Astrocyte (in vitro differentiated cells and primary cell): ENCODE measurements around the gene TEX48. TPM values are rescaled to one million over a fixed set of nuclear protein-coding genes. Genes with fewer than 3 reads are reported as not detected.

Source experiments
- DNase-seq: peaks from one replicate; pipeline ENCODE4 v3.0.0-alpha.2; 2010; ENCODE audit warnings: low read depth
- FAIRE-seq: peaks from 2 replicates; lab custom pipeline; 2011; peaks lifted over from hg19 to GRCh38; lab: Jason Lieb, UNC
- H2AFZ ChIP-seq: 2 replicates; pipeline ENCODE4 v1.6.0; 2012; ENCODE audit warnings: low read depth, low read length, inconsistent platforms
- H3K27ac ChIP-seq: 2 replicates; pipeline ENCODE4 v1.5.1; 2011; ENCODE audit warnings: low read depth, low read length, inconsistent platforms
- H3K27me3 ChIP-seq: 2 replicates; pipeline ENCODE4 v1.6.0; 2011; ENCODE audit warnings: low read length, inconsistent platforms; ENCODE audit not compliant: insufficient read depth
- H3K36me3 ChIP-seq: 2 replicates; pipeline ENCODE4 v1.5.1; 2011; ENCODE audit warnings: low read length, inconsistent platforms; ENCODE audit not compliant: insufficient read depth
- H3K4me1 ChIP-seq: 2 replicates; pipeline ENCODE4 v1.5.1; 2011; ENCODE audit warnings: low read length, inconsistent platforms; ENCODE audit not compliant: insufficient read depth
- H3K4me2 ChIP-seq: 2 replicates; pipeline ENCODE4 v1.6.0; 2012; ENCODE audit warnings: low read length, inconsistent platforms
- H3K4me3 ChIP-seq: 2 replicates; pipeline ENCODE4 v1.5.1; 2011; ENCODE audit warnings: low read depth, mild to moderate bottlenecking, low read length, inconsistent platforms; ENCODE audit not compliant: insufficient read depth
- H3K79me2 ChIP-seq: 2 replicates; pipeline ENCODE4 v1.6.0; 2012; ENCODE audit warnings: mild to moderate bottlenecking, low read length, inconsistent platforms; ENCODE audit not compliant: insufficient read depth
- H3K9ac ChIP-seq: 2 replicates; pipeline ENCODE4 v1.6.0; 2012; ENCODE audit warnings: mild to moderate bottlenecking, low read length, inconsistent platforms
- H3K9me3 ChIP-seq: 2 replicates; pipeline ENCODE4 v1.5.1; 2012; ENCODE audit warnings: low read depth, mild to moderate bottlenecking, low read length, inconsistent platforms; ENCODE audit not compliant: insufficient read depth
- H4K20me1 ChIP-seq: 2 replicates; pipeline ENCODE4 v1.6.0; 2012; ENCODE audit warnings: low read length, inconsistent platforms; ENCODE audit not compliant: insufficient read depth
- H3K27ac Mint-ChIP-seq: one replicate; pipeline ENCODE4 v1.8.0; 2021; ENCODE audit warnings: mild to moderate bottlenecking, mixed read lengths; ENCODE audit not compliant: unreplicated experiment
- H3K27me3 Mint-ChIP-seq: one replicate; pipeline ENCODE4 v1.8.0; 2021; ENCODE audit warnings: low read depth, mixed read lengths; ENCODE audit not compliant: unreplicated experiment
- H3K36me3 Mint-ChIP-seq: one replicate; pipeline ENCODE4 v1.8.0; 2021; ENCODE audit warnings: low read depth, mixed read lengths; ENCODE audit not compliant: unreplicated experiment
- H3K4me1 Mint-ChIP-seq: one replicate; pipeline ENCODE4 v1.8.0; 2021; ENCODE audit warnings: low read depth, mixed read lengths; ENCODE audit not compliant: unreplicated experiment
- H3K4me3 Mint-ChIP-seq: one replicate; pipeline ENCODE4 v1.8.0; 2021; ENCODE audit warnings: mild to moderate bottlenecking, moderate library complexity, mixed read lengths; ENCODE audit not compliant: unreplicated experiment
- H3K9me3 Mint-ChIP-seq: one replicate; pipeline ENCODE4 v1.8.0; 2021; ENCODE audit warnings: mild to moderate bottlenecking, mixed read lengths; ENCODE audit not compliant: unreplicated experiment
- EZH2 ChIP-seq: IDR thresholded peaks from 2 replicates; pipeline ENCODE4 v1.6.1; 2012; ENCODE audit warnings: mild to moderate bottlenecking, low read length, inconsistent platforms; ENCODE audit not compliant: insufficient read depth
- total RNA-seq: library from RNA; stranded (reverse); gene quantifications from 2 replicates; pipeline ENCODE4 v1.2.1, GENCODE V29; 2021
- TF ChIP-seq, protein P1 (sequence below): IDR thresholded peaks from 2 replicates; pipeline ENCODE4 v1.5.1; 2011; ENCODE audit warnings: low read depth, mild to moderate bottlenecking, inconsistent platforms, low read length, moderate library complexity; ENCODE audit not compliant: insufficient read depth

TEX48 gene
- total RNA-seq, 1 donor from 2014 or later, result not detected

DNA sequence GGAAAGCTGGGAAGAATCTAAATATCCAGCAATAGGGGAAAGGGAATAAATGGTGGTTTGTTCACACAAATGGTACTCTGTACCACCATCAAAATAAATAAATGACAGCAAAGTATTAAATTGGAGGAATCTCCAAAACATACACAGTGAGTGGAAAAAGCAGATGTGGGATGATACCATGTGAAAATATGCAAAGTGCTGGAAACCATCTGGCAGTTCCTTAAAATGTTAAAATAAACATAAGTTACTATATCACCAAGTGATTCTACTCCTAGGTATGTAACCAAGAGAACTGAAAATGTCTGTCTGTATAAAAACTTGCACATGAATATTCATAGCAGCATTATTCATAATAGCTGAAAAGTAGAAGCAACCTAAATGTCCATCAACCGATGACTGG is 41.9 kb upstream of the TEX48 start:
- H3K27ac Mint-ChIP-seq, result no peak overlapping the region
- no peak overlapping the region for H3K4me2 ChIP-seq
- no peak for FAIRE-seq

DNA sequence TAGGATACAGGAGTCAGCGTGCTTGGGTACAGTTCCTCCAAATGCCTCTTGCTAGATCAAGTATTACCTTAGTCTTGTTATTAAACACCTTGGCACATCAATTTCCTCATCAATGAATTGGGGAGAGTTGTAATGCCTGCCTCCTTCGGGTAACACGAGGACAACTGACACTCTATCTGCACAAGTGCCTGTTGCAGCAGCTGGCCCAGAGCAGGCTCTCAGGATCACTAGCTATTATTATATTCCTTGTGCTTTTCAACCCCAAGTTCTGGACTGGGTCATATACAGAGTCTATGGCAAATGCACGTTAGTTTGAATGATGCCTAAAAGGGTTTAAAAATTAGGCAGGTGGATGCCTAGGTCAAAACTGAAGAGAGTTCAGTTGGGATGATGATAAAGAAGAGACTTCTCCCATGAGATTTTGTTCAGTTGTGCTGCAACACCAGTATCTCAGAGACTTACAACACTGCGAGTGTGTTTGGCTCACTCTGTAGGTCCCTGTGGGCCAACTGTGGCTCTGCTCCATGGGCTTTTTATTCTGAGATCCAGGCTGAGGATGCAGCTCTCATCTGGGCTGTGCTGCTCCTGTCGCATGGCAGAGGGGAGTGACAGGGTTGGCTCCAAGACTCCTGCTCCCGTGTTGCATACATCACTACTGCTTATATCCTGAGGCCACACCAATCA is 41.1 kb upstream of the TEX48 start:
- TF ChIP-seq, protein P1, sequence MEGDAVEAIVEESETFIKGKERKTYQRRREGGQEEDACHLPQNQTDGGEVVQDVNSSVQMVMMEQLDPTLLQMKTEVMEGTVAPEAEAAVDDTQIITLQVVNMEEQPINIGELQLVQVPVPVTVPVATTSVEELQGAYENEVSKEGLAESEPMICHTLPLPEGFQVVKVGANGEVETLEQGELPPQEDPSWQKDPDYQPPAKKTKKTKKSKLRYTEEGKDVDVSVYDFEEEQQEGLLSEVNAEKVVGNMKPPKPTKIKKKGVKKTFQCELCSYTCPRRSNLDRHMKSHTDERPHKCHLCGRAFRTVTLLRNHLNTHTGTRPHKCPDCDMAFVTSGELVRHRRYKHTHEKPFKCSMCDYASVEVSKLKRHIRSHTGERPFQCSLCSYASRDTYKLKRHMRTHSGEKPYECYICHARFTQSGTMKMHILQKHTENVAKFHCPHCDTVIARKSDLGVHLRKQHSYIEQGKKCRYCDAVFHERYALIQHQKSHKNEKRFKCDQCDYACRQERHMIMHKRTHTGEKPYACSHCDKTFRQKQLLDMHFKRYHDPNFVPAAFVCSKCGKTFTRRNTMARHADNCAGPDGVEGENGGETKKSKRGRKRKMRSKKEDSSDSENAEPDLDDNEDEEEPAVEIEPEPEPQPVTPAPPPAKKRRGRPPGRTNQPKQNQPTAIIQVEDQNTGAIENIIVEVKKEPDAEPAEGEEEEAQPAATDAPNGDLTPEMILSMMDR, result no peak
- no peak for TF ChIP-seq EZH2
- Mint-ChIP-seq H3K4me3 (no peak overlapping the region), H3K4me1 (no peaks in the 10 kb centered on the region), H3K27me3 (peaks cover 30% of the 10 kb centered on the region), H3K27ac (no peak overlapping the region), H3K9me3 (peaks cover 1% of the 10 kb centered on the region), H3K36me3 (no peaks in the 10 kb centered on the region)
- no peaks in the 10 kb centered on the region for H3K9me3 ChIP-seq
- H3K4me3 ChIP-seq, result no peak overlapping the region
- no peak for DNase-seq
- H3K36me3 ChIP-seq, result no peaks in the 10 kb centered on the region
- no peaks in the 10 kb centered on the region for H3K27me3 ChIP-seq
- H3K27ac ChIP-seq, result peak overlapping the region; percentile 34
- H3K9ac ChIP-seq, result no peak overlapping the region
- H3K79me2 ChIP-seq, result no peaks in the 10 kb centered on the region
- no peak overlapping the region for H2AFZ ChIP-seq
- no peak overlapping the region for H3K4me2 ChIP-seq
- FAIRE-seq, result no peak
- peaks cover 16% of the 10 kb centered on the region for H3K4me1 ChIP-seq
- no peaks in the 10 kb centered on the region for H4K20me1 ChIP-seq

More for the DNA sequence above, 41.9 kb upstream of the TEX48 start:
- Histone ChIP-seq H3K4me3 (no peak overlapping the region), H3K9me3 (no peaks in the 10 kb centered on the region), H2AFZ (no peak overlapping the region), H3K79me2 (no peaks in the 10 kb centered on the region), H4K20me1 (no peaks in the 10 kb centered on the region), H3K27ac (peak overlapping the region; percentile 34), H3K36me3 (no peaks in the 10 kb centered on the region), H3K4me1 (peaks cover 13% of the 10 kb centered on the region), H3K9ac (no peak overlapping the region), H3K27me3 (no peaks in the 10 kb centered on the region)
- H3K4me1 Mint-ChIP-seq, result no peaks in the 10 kb centered on the region
- no peaks in the 10 kb centered on the region for H3K36me3 Mint-ChIP-seq
- no peak overlapping the region for H3K4me3 Mint-ChIP-seq
- TF ChIP-seq, protein P1, result no peak
- TF ChIP-seq EZH2, result no peak
- H3K9me3 Mint-ChIP-seq, result no peaks in the 10 kb centered on the region
- DNase-seq, result peak; percentile 76
- peaks cover 22% of the 10 kb centered on the region for H3K27me3 Mint-ChIP-seq

- no peaks in the 10 kb centered on the region for H3K27me3 ChIP-seq
- no peaks in the 10 kb centered on the region for H3K79me2 ChIP-seq
- H3K36me3 ChIP-seq, result no peaks in the 10 kb centered on the region
- H3K27ac ChIP-seq, result no peak overlapping the region
- no peak overlapping the region for H3K4me2 ChIP-seq
- no peaks in the 10 kb centered on the region for H3K9me3 ChIP-seq
- no peak overlapping the region for H3K4me3 Mint-ChIP-seq
- peaks cover 36% of the 10 kb centered on the region for H3K27me3 Mint-ChIP-seq
- peaks cover 2% of the 10 kb centered on the region for H3K36me3 Mint-ChIP-seq
- H4K20me1 ChIP-seq, result no peaks in the 10 kb centered on the region
- H3K4me1 ChIP-seq, result peaks cover 16% of the 10 kb centered on the region
- peak; percentile 39 for FAIRE-seq
- no peak for DNase-seq
- no peak overlapping the region for H2AFZ ChIP-seq
- TF ChIP-seq, protein P1, result no peak
- no peak for TF ChIP-seq EZH2
- H3K4me3 ChIP-seq, result no peak overlapping the region
- H3K9ac ChIP-seq, result no peak overlapping the region
- no peak overlapping the region for H3K27ac Mint-ChIP-seq
- H3K9me3 Mint-ChIP-seq, result peaks cover 9% of the 10 kb centered on the region
- no peaks in the 10 kb centered on the region for H3K4me1 Mint-ChIP-seq
Measured at GRCh38 chr9:114722081-114722621, 40.2 kb upstream of the TEX48 start.
